BE2C (cell line): ENCODE data around the gene DHX16.

Source experiments
- DNase-seq: peaks from one replicate; pipeline ENCODE4 v3.0.0-alpha.2; 2020
- H3K27me3 ChIP-seq: fragments of 250-450 bp; sonication (Bioruptor Pico); 2 replicates; pipeline ENCODE4 v1.5.1; 2020; ENCODE audit warnings: mild to moderate bottlenecking
- H3K36me3 ChIP-seq: fragments of 250-450 bp; sonication (Bioruptor Pico); 2 replicates; pipeline ENCODE4 v1.5.1; 2020; ENCODE audit warnings: mild to moderate bottlenecking
- H3K4me1 ChIP-seq: fragments of 250-450 bp; sonication (Bioruptor Pico); 2 replicates; pipeline ENCODE4 v1.5.1; 2020
- H3K4me3 ChIP-seq: 2 replicates; pipeline ENCODE4 v1.5.1; 2011; ENCODE audit warnings: low read depth, low read length
- H3K9me3 ChIP-seq: fragments of 250-450 bp; sonication (Bioruptor Pico); 2 replicates; pipeline ENCODE4 v1.5.1; 2020
- TF ChIP-seq, protein P1 (sequence below): IDR thresholded peaks from 2 replicates; pipeline ENCODE4 v1.5.1; 2012; ENCODE audit warnings: mild to moderate bottlenecking, low read depth, low read length

Gene DHX16

DNA sequence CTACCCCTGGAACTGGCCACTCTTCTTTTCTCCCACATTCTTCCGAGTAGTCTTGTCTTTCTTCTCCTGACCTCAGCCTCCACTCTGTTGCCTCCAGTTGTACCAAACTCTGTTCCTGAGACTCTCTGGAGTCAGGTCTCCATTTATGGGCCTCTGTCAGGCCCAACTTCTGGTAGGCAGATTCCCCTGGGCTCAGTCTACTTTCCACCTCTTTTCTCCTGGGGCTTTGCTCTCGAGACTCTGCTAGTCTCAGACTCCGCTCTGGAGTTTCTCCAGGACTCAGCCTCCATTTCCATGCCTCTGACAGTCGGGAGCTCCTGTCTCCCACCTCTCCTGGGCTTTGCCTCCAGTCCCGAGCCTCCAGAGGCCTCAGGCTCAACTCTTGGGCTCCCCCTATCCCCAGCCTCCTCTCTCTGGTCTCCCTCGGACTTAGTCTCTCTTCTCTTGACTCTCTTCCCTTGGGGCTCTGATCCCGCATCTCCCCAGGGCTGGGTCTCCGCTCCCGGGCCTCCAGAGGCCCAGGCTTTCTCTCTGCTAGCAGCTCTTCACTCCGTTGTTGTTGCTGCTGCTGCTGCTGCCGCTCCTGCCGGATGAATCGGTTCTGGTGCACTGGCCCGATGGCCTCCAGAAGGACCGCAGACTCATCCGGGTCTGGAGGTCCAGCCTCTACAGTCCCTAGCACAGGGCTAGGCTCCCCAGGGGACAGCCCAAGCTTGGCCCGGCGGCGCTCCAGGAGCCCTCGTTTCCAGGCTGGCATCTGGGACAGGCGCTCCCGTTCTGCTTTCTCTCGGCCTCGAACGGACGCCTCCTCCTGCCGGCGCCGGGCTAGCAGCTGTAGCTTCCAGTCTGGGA lies 12.6 kb upstream of the DHX16 start:
- TF ChIP-seq, protein P1, sequence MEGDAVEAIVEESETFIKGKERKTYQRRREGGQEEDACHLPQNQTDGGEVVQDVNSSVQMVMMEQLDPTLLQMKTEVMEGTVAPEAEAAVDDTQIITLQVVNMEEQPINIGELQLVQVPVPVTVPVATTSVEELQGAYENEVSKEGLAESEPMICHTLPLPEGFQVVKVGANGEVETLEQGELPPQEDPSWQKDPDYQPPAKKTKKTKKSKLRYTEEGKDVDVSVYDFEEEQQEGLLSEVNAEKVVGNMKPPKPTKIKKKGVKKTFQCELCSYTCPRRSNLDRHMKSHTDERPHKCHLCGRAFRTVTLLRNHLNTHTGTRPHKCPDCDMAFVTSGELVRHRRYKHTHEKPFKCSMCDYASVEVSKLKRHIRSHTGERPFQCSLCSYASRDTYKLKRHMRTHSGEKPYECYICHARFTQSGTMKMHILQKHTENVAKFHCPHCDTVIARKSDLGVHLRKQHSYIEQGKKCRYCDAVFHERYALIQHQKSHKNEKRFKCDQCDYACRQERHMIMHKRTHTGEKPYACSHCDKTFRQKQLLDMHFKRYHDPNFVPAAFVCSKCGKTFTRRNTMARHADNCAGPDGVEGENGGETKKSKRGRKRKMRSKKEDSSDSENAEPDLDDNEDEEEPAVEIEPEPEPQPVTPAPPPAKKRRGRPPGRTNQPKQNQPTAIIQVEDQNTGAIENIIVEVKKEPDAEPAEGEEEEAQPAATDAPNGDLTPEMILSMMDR = peak; percentile 30
- DNase-seq = peak; percentile 41
- Histone ChIP-seq H3K4me1 (peaks cover 10% of the 10 kb centered on the region; the same call in 1 of the 2 replicates), H3K9me3 (no peaks in the 10 kb centered on the region), H3K27me3 (no peaks in the 10 kb centered on the region), H3K4me3 (peak overlapping the region; percentile 74), H3K36me3 (peaks cover 16% of the 10 kb centered on the region)

DNA sequence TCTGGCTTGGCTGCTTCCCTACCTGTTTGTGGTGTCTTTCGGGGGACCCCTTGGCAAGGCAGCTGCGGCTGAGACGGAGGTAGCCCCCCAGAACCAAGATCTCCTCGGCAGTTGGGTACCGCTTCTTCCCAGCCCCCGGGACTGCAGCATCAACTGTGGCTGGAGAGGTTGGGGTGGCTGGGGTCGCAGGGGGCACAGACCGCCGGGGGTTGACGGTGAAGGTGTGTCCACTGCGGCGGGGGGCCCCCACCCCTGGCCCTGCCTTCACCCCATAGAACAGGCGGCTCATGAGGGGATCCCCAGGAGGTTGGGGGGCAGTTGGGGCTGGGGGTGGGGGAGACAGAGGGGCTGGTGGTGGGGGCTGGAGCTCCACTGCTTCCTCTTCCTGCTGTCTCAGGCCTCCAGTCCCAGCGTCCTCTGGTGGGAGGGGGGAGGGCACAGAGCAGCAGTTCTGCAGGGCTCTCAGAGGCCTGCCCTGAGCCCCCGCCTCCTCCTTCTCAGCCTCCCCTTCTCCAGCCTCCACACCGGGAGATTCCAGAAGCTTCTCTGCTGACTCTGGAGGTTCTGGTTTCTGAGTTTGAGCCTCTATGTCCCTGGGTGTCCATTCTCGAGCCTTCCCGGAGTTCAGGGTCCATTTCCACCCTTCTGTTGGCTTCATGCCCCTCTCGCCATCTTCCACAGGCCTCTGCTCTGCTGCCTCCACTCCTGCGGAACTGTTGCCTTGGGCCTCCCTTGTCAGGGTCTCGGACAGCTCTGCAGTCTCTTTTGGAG lies 11.8 kb upstream of the DHX16 start:
- peak; percentile 48 for DNase-seq
- H3K36me3 ChIP-seq = peaks cover 24% of the 10 kb centered on the region
- H3K4me3 ChIP-seq = peak overlapping the region; percentile 74
- no peaks in the 10 kb centered on the region for H3K9me3 ChIP-seq
- H3K4me1 ChIP-seq = peaks cover 14% of the 10 kb centered on the region
- no peaks in the 10 kb centered on the region for H3K27me3 ChIP-seq
- TF ChIP-seq, protein P1 = no peak

DNA sequence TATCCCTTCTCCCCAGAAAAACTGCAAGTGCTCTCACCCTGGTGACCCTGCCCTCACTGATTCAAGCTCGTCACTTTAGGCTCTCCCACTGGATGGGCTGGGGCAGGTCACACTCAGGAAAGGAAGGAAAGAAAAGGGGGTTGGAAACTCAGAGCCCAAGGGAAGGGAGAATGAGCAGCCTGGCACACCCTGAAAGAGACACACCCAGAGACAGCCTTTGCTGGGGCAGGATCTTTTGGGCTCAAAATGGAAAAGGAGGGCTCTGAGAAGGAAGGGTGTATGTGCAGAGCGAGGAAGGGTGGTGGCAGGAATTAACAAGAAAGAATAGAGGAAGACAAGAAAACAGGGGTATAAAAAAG lies 11.2 kb upstream of the DHX16 start:
- Histone ChIP-seq H3K4me3 (peak overlapping the region; percentile 74), H3K4me1 (peaks cover 16% of the 10 kb centered on the region), H3K36me3 (peaks cover 27% of the 10 kb centered on the region), H3K27me3 (no peaks in the 10 kb centered on the region), H3K9me3 (no peaks in the 10 kb centered on the region)
- DNase-seq = no peak
- TF ChIP-seq, protein P1 = no peak

DNA sequence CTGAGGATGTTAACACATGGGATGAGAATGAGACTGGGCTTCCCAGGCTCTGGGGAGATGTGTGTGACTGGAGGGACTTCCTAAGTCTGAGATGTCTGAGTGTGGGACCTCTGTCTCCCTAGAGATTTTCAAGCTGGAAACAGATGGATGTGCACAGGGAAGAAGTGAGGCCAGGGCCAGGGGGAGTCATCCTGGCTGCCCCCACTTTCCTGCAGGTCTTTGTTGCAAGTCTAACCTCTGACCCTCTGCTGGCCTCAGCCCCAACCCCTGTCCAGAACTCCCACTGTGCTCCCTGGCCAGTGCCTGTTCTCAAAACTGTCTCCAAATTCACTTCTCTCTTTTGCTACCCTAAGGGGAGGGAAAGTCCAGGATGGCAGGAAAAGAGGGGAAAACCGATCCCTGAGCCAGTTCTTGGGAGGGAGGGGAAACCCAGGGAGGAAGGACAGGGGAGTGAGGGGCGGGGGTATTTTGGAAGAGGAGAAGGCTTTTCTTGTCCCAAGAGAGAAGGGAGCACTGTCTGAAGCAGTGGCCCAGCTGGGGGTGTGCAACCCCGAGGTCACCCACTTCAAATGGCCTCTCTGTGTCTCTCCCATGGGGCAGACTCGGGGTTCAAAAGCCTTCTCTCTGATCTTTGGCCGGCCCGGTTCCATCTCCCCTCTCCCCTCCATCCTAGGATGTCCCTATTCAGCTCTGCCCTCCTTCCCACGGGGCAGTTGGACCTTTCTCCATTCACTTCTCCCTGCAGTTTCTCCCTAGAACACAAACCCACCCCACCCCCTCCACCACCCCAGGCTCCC lies 10.6 kb upstream of the DHX16 start:
- Histone ChIP-seq H3K9me3 (no peaks in the 10 kb centered on the region), H3K27me3 (no peaks in the 10 kb centered on the region), H3K36me3 (peaks cover 32% of the 10 kb centered on the region), H3K4me3 (peak overlapping the region; percentile 74), H3K4me1 (peaks cover 16% of the 10 kb centered on the region)
- DNase-seq = no peak
- TF ChIP-seq, protein P1 = no peak

DNA sequence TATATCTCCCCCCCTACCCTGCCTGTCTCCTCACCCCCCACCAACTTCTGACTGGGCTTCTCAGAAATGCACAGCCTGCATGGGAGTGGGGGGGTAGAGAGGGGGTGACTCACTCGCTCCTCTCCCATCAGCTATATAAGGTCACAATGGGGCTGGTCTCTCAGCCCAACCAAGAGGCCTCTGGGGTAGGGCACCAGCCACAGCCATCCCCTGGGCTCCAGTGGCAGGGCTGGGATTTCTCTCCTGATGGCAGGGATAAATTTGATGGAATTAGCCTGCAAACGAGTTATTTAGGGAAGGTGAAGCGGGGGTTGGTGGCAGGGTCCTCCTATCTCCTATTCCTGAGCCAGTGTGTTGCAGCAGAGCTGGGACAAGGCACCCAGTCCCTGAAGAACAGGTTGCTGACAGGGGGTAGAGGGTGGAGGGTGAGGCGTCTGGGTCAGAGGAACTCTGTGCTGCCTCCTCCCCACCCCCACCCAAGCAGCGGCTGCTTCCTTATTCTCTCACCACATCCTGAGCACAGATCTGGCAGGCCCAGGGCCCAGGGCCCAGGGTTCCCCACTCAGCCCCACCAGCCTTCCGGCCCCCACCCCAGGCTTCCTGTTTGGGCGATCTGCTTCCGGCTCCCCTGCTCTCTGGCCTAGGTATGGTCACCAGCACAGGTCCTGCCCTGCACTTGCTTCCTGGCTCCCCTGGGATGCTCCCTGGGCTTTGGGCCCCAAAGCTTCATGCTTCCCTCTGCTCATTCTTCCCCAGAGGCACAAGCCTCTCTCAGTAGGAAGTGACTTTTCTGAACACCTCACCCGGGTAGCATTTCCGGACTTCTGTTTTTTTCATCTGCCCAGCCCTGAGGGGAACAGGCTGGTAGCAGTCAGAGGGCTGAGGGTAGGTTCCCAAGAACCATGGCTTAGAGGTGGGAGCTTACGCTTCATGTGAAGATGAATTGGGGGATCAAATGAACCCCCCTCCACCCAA lies 9.6 kb upstream of the DHX16 start:
- H3K4me1 ChIP-seq = peaks cover 11% of the 10 kb centered on the region
- H3K9me3 ChIP-seq = no peaks in the 10 kb centered on the region
- DNase-seq = peak; percentile 77
- H3K36me3 ChIP-seq = peaks cover 37% of the 10 kb centered on the region
- no peaks in the 10 kb centered on the region for H3K27me3 ChIP-seq
- TF ChIP-seq, protein P1 = no peak
- peak overlapping the region; percentile 74 for H3K4me3 ChIP-seq
